Measurements from ENCODE around the gene ETFB. TPM values are rescaled to one million over a fixed set of nuclear protein-coding genes. Genes with fewer than 3 reads are reported as not detected.

The ETFB gene
- total and polyA plus RNA-seq, 9 of the 15 experiments (the other 6 are each of a cell fraction or from before 2014, with no cell fraction given), result 18.1 to 143 (median 96.1) TPM

GRCh38 chr19:51327066-51328001 is 38.9 kb downstream of the ETFB start (continued):
- no peak for TF ChIP-seq TEAD4 (IDR thresholded peaks at IDR 0.05; ENCODE audit: low read length)
- no peak for TF ChIP-seq TEAD4 (CRISPR knock-in tag; IDR thresholded peaks at IDR 0.05; ENCODE audit: borderline replicate concordance)
- no peak for TF ChIP-seq ELF2 (CRISPR knock-in tag; IDR thresholded peaks at IDR 0.05)
- TF ChIP-seq UBTF (IDR thresholded peaks at IDR 0.05; ENCODE audit: borderline replicate concordance in 1 of 2, low read depth in 2 of 2, low read length in 2 of 2), result no peak
- no peak for TF ChIP-seq MEIS2 (IDR thresholded peaks at IDR 0.05; ENCODE audit: partially characterized antibody)
- TF ChIP-seq MLLT1 (IDR thresholded peaks at IDR 0.05), result no peak
- TF ChIP-seq NR2C2 (CRISPR knock-in tag; IDR thresholded peaks at IDR 0.05), result no peak
- no peak; the same call in 1 of the 2 replicates for TF ChIP-seq NR2C2 (tag; IDR thresholded peaks at IDR 0.05)
- TF ChIP-seq MGA (IDR thresholded peaks at IDR 0.05), result peak; percentile 71
- no peak; the same call in 1 of the 2 replicates for TF ChIP-seq MTA3 (IDR thresholded peaks at IDR 0.05; ENCODE audit: borderline replicate concordance)

All from K562 (cell line).